Right atrium auricular region (tissue), 2 donors: ENCODE measurements around the gene TMEM271. TPM values are rescaled to one million over a fixed set of nuclear protein-coding genes. Genes with fewer than 3 reads are reported as not detected.

Experiments used
- DNase-seq: peaks from one replicate; pipeline ENCODE4 v3.0.0-alpha.2; 2019; ENCODE audit warnings: low spot score
- H3K27ac ChIP-seq, 2 donors: fragments of 200-600 bp; sonication (generic); 1 replicate in 1 of 2; 2 replicates in 1 of 2; pipeline ENCODE4 v1.5.1; 2016 to 2019
- H3K27me3 ChIP-seq, 2 donors: fragments of 200-600 bp; sonication (generic); one replicate each; pipeline versions ENCODE4 v1.5.1 to v1.6.0; 2017 to 2019
- H3K36me3 ChIP-seq: fragments of 200-600 bp; sonication (generic); one replicate; pipeline ENCODE4 v1.5.1; 2016
- H3K4me1 ChIP-seq, 2 donors: fragments of 200-600 bp; sonication (generic); one replicate each; pipeline versions ENCODE4 v1.5.1 to v1.6.0; 2017 to 2019
- H3K4me3 ChIP-seq, 2 donors: fragments of 200-600 bp; sonication (generic); 1 replicate in 1 of 2; 2 replicates in 1 of 2; pipeline ENCODE4 v1.5.1; 2017 to 2019; ENCODE audit warnings: mild to moderate bottlenecking in 1 of 2, moderate library complexity in 1 of 2
- H3K9me3 ChIP-seq, 2 donors: fragments of 200-600 bp; sonication (generic); one replicate each; pipeline ENCODE4 v1.5.1; 2019
- CTCF ChIP-seq, 2 donors: fragments of 200-600 bp; sonication (generic); IDR thresholded peaks; one replicate each; pipeline ENCODE4 v1.5.1; 2019; ENCODE audit warnings: antibody characterized with exemption in 2 of 2
- total RNA-seq, 2 donors: library from RNA; depleted of rRNA; stranded (reverse); fragments of >200 nt; gene quantifications; one replicate each; pipeline ENCODE4 v1.1.0, GENCODE V29; 2016

The TMEM271 gene
- total RNA-seq, 2 donors from 2014 or later, result not detected

GRCh38 chr4:548976-549375, 27.1 kb downstream of the TMEM271 start:
- no peak for DNase-seq
- no peaks in the 10 kb centered on the region for H3K4me1 ChIP-seq
- H3K36me3 ChIP-seq, result no peaks in the 10 kb centered on the region
- H3K27ac ChIP-seq, result no peak overlapping the region
- no peak overlapping the region for H3K4me3 ChIP-seq
- H3K27me3 ChIP-seq, result no peaks in the 10 kb centered on the region
- no peak for TF ChIP-seq CTCF (IDR thresholded peaks at IDR 0.05)
- no peaks in the 10 kb centered on the region for H3K9me3 ChIP-seq

- H3K27me3 ChIP-seq, result no peaks in the 10 kb centered on the region
- H3K9me3 ChIP-seq, result no peaks in the 10 kb centered on the region
- no peak for DNase-seq
- no peak overlapping the region for H3K27ac ChIP-seq
- H3K4me1 ChIP-seq, result no peaks in the 10 kb centered on the region
- no peak overlapping the region for H3K4me3 ChIP-seq
- H3K36me3 ChIP-seq, result no peaks in the 10 kb centered on the region
- TF ChIP-seq CTCF (IDR thresholded peaks at IDR 0.05), result no peak
Observed at GRCh38 chr4:545612-546011, 30.5 kb downstream of the TMEM271 start.

GRCh38 chr4:544386-545105, 31.5 kb downstream of the TMEM271 start:
- Histone ChIP-seq H3K27me3 (no peaks in the 10 kb centered on the region), H3K27ac (no peak overlapping the region), H3K4me3 (no peak overlapping the region), H3K4me1 (no peaks in the 10 kb centered on the region), H3K36me3 (no peaks in the 10 kb centered on the region), H3K9me3 (no peaks in the 10 kb centered on the region)
- no peak for DNase-seq
- no peak for TF ChIP-seq CTCF (IDR thresholded peaks at IDR 0.05)

GRCh38 chr4:541271-541670, 34.8 kb downstream of the TMEM271 start:
- Histone ChIP-seq H3K9me3 (no peaks in the 10 kb centered on the region), H3K27me3 (no peaks in the 10 kb centered on the region), H3K4me1 (no peaks in the 10 kb centered on the region), H3K36me3 (peaks cover 5% of the 10 kb centered on the region), H3K4me3 (no peak overlapping the region), H3K27ac (no peak overlapping the region)
- TF ChIP-seq CTCF (IDR thresholded peaks at IDR 0.05), result no peak
- DNase-seq, result no peak

GRCh38 chr4:538542-539142, 37.5 kb downstream of the TMEM271 start:
- Histone ChIP-seq H3K27me3 (no peaks in the 10 kb centered on the region), H3K4me3 (no peak overlapping the region), H3K4me1 (no peaks in the 10 kb centered on the region), H3K9me3 (no peaks in the 10 kb centered on the region), H3K27ac (no peak overlapping the region), H3K36me3 (peaks cover 28% of the 10 kb centered on the region)
- no peak for DNase-seq
- no peak for TF ChIP-seq CTCF (IDR thresholded peaks at IDR 0.05)
